ENCODE data around the gene STAG2.

Gene STAG2

GRCh38 chrX:124010157-124010556 lies 48.7 kb downstream of the STAG2 start:
- TF ChIP-seq CTCF (IDR thresholded peaks at IDR 0.05; ENCODE audit: insufficient read depth, missing control alignments) = no peak
- no peak for FAIRE-seq
- DNase-seq (ENCODE audit: insufficient read length, low spot score) = no peak

GRCh38 chrX:124010566-124010965 lies 49.1 kb downstream of the STAG2 start:
- DNase-seq (ENCODE audit: insufficient read length, low spot score) (no peak), FAIRE-seq (no peak)
- TF ChIP-seq CTCF (IDR thresholded peaks at IDR 0.05; ENCODE audit: insufficient read depth, missing control alignments) = no peak

GRCh38 chrX:124015721-124016120 lies 54.2 kb downstream of the STAG2 start:
- no peak for FAIRE-seq

GRCh38 chrX:124016825-124017224 lies 55.3 kb downstream of the STAG2 start:
- no peak for FAIRE-seq
- no peak for DNase-seq (ENCODE audit: insufficient read length, low spot score)
- no peak for TF ChIP-seq CTCF (IDR thresholded peaks at IDR 0.05; ENCODE audit: insufficient read depth, missing control alignments)

More at GRCh38 chrX:124015721-124016120, 54.2 kb downstream of the STAG2 start:
- no peak for DNase-seq (ENCODE audit: insufficient read length, low spot score)
- no peak for TF ChIP-seq CTCF (IDR thresholded peaks at IDR 0.05; ENCODE audit: insufficient read depth, missing control alignments)

- TF ChIP-seq CTCF (IDR thresholded peaks at IDR 0.05; ENCODE audit: insufficient read depth, missing control alignments) = peak; percentile 12
- FAIRE-seq = no peak
- no peak for DNase-seq (ENCODE audit: insufficient read length, low spot score)
Observed at GRCh38 chrX:124018023-124018422, 56.5 kb downstream of the STAG2 start.

GRCh38 chrX:124023838-124024238 lies 62.3 kb downstream of the STAG2 start:
- DNase-seq (ENCODE audit: insufficient read length, low spot score) (no peak), FAIRE-seq (peak; percentile 41)
- TF ChIP-seq CTCF (IDR thresholded peaks at IDR 0.05; ENCODE audit: insufficient read depth, missing control alignments) = no peak

- no peak for DNase-seq (ENCODE audit: insufficient read length, low spot score)
- TF ChIP-seq CTCF (IDR thresholded peaks at IDR 0.05; ENCODE audit: insufficient read depth, missing control alignments) = no peak
- no peak for FAIRE-seq
Observed at GRCh38 chrX:124026529-124026928, 65.0 kb downstream of the STAG2 start.
